Fibroblast of mammary gland (primary cell): ENCODE measurements around the gene MOB3B.
A peak's percentile ranks its signal among the peaks of the same experiment; 100 is the strongest.

Experiments used
- DNase-seq: peaks from one replicate; pipeline ENCODE4 v3.0.0-alpha.2; 2010; ENCODE audit warnings: low read depth
- H3K4me3 ChIP-seq: 2 replicates; pipeline ENCODE4 v1.5.1; 2011; ENCODE audit warnings: low read depth, mild to moderate bottlenecking, low read length, moderate library complexity; ENCODE audit not compliant: control insufficient read depth
- TF ChIP-seq, protein P1 (sequence below): conservative IDR thresholded peaks from 2 replicates; pipeline ENCODE4 v1.5.1; 2011; ENCODE audit warnings: low read depth, low read length, inconsistent platforms; ENCODE audit not compliant: control insufficient read depth, insufficient read depth

Gene MOB3B

DNA sequence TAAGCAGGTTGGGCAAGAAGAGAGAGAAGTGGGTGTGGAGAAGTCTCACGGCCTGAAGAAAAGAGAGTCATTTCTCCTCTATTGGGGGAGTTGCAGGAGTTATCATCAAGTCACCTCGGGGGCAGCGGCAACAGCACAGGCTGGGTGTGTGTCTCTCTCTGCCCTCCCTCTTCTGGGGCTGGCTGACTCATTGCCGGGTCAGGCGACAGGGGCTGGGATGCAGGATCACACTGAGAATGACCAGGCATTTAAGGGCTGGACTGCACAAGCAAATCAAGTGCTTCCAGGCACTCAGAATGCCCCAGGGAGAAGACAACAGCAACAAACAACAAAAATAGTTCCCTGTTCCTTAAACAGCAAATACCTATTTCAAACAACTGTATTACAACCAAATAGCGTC lies 226.4 kb downstream of the MOB3B start:
- DNase-seq = peak; percentile 50
- TF ChIP-seq, protein P1, sequence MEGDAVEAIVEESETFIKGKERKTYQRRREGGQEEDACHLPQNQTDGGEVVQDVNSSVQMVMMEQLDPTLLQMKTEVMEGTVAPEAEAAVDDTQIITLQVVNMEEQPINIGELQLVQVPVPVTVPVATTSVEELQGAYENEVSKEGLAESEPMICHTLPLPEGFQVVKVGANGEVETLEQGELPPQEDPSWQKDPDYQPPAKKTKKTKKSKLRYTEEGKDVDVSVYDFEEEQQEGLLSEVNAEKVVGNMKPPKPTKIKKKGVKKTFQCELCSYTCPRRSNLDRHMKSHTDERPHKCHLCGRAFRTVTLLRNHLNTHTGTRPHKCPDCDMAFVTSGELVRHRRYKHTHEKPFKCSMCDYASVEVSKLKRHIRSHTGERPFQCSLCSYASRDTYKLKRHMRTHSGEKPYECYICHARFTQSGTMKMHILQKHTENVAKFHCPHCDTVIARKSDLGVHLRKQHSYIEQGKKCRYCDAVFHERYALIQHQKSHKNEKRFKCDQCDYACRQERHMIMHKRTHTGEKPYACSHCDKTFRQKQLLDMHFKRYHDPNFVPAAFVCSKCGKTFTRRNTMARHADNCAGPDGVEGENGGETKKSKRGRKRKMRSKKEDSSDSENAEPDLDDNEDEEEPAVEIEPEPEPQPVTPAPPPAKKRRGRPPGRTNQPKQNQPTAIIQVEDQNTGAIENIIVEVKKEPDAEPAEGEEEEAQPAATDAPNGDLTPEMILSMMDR = no peak
- H3K4me3 ChIP-seq = no peak overlapping the region

DNA sequence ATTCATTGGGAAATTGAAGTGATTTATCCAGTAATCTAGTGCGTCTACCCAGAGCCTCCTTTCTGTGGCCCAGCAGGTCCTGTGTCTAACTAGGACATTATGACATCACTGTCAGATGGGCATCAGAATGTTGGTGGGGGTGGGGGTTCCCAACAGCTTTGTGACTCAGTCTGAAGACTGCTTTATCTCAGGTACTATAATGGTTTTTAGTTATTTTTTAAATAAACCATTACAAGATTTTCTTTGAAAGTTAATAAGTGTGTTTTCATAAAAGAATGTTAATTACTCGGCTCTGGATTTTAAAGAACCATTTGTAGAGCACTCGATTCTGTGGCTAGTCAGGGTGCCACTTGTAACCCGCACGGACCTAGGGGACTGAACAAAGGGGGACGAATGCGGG lies 232.6 kb downstream of the MOB3B start, which contains the start of gene EQTN:
TSS of gene EQTN (minus strand) at position 101 of the 400 bp plus-strand sequence. CDS start at position 6, 95 bp downstream.
- TF ChIP-seq, protein P1 = no peak
- no peak within 1 kb of the TSS for H3K4me3 ChIP-seq
- no peak for DNase-seq

DNA sequence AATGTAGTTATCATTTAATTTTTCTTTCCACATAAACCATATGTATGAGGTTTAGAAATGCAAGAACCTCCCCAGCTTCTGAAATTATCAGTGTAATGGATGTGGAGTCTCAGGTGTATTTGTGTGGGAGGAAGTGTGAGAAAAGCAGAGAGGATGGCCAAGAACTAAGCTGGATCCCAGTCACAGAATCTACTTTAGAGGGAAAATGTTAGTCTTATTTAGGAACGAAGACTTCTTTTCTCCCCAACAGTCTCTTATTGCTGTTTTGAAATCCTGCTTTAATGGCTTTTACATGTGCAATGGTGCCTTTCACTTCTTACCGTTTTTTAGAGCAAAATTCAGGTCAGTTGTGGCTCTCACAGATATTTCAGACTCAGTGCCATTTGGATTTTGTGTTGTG lies 235.6 kb downstream of the MOB3B start:
- TF ChIP-seq, protein P1 = no peak
- no peak for DNase-seq
- no peak overlapping the region for H3K4me3 ChIP-seq

DNA sequence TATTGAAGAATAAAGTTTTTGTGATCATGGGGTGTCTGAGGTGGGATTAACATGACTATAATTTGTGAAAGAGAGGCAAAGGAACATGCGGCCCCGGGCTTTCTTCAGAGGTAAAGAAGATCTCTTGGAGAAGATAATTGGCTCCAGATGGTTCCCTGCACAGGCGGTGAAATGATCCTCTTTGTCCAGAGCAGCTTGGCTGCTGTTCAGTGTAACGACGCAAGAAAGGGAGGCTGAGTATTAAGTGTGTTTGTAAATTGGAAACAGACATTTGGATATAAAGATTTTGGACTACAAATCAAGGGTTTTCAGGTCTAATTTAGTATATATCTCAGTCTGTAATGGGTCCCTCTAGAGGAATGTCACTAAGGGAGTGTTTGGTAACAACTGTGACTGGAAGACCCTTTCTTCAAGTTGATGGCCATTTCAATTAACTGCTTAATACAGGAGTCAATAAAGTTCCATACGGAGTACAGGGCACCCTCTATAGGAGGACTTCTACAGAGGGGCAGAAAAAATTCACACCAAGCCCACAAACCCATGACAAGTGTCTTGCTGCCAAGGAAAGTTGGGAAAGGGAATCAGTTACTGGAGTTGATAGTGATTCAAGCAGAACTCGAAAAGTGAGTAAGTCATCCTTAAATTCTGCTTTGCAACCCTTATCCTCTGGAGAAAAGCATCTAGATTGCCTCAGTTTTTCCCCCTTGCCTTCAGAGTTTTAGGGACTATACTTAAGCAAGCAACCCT lies 236.8 kb downstream of the MOB3B start:
- no peak overlapping the region for H3K4me3 ChIP-seq
- TF ChIP-seq, protein P1 = no peak
- DNase-seq = peak; percentile 92

DNA sequence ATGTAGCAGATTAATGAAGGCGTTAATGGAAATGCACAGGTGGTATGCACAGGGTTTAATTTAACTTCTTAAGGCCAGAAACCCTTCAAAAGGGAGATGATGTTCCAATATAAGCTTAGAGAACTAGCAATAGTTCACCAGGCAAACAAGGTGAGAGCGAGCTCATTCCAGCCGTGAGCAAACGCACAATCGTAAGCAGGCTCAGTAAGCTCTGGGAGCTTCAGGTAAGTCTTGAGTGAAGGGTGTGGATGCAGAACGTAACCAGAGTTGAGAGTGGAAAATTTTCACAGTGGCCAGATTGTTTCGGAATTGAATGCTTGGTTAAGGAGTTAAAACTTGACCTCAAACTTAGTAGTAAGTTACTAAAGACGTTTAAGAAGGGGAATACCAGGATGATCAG lies 238.3 kb downstream of the MOB3B start:
- H3K4me3 ChIP-seq = no peak overlapping the region
- TF ChIP-seq, protein P1 = no peak
- DNase-seq = no peak

DNA sequence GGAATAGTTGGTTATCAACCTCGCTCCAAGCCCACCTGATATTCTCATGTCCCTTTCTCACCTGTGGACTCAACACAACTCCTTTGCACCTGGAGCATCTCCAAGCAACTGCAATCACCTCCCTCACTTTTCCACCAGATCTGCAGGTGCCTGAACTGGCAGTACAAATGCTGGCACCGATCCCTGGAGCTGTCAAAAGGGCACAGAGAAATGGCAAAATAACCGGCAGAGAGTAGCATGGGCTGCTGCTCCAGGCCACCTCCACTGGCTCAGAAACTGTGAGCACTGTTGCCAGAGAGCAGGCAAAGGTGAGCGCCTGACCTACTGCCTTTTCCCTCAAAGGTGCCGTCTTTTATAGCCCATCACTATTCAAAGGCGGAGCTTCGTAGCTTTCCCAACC lies 247.3 kb downstream of the MOB3B start:
- DNase-seq = no peak
- H3K4me3 ChIP-seq = no peak overlapping the region
- TF ChIP-seq, protein P1 = no peak
